ENCODE results near the gene WDR46. TPM values are rescaled to one million over a fixed set of nuclear protein-coding genes. Genes with fewer than 3 reads are reported as not detected.
A peak's percentile ranks its signal among the peaks of the same experiment; 100 is the strongest.

WDR46 gene, protein sequence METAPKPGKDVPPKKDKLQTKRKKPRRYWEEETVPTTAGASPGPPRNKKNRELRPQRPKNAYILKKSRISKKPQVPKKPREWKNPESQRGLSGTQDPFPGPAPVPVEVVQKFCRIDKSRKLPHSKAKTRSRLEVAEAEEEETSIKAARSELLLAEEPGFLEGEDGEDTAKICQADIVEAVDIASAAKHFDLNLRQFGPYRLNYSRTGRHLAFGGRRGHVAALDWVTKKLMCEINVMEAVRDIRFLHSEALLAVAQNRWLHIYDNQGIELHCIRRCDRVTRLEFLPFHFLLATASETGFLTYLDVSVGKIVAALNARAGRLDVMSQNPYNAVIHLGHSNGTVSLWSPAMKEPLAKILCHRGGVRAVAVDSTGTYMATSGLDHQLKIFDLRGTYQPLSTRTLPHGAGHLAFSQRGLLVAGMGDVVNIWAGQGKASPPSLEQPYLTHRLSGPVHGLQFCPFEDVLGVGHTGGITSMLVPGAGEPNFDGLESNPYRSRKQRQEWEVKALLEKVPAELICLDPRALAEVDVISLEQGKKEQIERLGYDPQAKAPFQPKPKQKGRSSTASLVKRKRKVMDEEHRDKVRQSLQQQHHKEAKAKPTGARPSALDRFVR
- 66.9 and 71.2 TPM in 2 replicates for total RNA-seq
- 53.9 and 61.4 TPM in 2 replicates for polyA plus RNA-seq
- polyA plus RNA-seq (2011; cell fraction: cytosol; rRNA removed): 48.5 and 53.8 TPM in 2 replicates
- 142 and 147 TPM in 2 replicates for polyA plus RNA-seq (2011; cell fraction: nucleus; rRNA removed)
- polyA plus RNA-seq (2012): 45.7 and 54.4 TPM in 2 replicates
- polyA minus RNA-seq: 67.6 and 70.8 TPM in 2 replicates
- 59.2 TPM for polyA minus RNA-seq (2011; cell fraction: cytosol; rRNA and poly(A)+ RNA removed)
- 36.8 and 37.1 TPM in 2 replicates for polyA minus RNA-seq (2011; cell fraction: nucleus; rRNA and poly(A)+ RNA removed)
- Bru-seq, nascent RNA: percentile 67 among the genes with signal in this experiment
- percentile 89 among the genes with signal in this experiment for BruChase-seq, experiment 1, labeled RNA remaining after a 6-hour chase
- BruChase-seq, experiment 2, labeled RNA remaining after a 2-hour chase: percentile 76 among the genes with signal in this experiment
- long read RNA-seq, transcript WDR46-231 (15 exons, 2,358 nt): major isoform, 116 of 160 reads
- long read RNA-seq, partial matches to known transcripts: 18 of 160 reads
- long read RNA-seq, other reads (novel, unspliced or antisense): 26 of 160 reads

DNA sequence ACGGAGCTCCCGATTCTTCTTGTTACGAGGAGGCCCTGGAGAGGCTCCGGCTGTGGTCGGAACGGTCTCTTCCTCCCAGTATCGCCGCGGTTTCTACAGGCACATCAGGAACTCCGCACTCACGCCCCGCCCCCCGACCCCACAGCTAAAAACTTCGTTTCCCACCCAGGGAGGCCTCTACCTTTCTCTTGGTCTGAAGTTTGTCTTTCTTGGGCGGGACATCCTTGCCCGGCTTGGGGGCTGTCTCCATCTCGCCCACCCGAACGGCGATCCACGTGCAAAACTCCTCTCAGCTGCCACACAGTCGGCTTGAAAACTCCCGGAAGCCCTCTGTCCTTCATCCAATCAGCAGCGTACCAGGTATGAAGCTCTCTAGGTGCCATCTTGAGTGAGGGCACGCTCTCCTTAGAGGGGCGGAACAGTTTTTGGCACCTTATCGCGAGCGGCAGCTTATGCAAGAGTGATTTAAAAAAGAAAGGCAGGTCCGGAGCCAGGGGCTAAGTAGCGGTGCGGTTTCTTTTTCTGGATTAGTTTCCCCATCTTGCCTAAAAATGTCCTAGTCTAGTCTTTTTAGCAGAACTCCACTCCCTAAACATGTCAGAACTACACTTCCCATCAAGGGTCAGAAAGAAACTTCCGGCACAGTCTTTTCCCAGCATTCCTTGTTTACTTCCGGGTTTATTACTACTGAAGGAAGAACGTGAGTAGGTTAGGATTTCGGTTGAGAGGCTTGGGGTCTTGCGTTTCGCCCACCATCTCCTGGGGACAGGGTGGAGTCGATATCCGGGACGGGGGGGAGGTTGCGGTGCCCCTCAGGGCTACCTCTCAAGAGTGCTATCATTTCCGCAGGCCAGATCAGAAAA is at the start of gene WDR46, which contains the start of gene PFDN6:
Gene WDR46 (minus strand): TSS at position 319 of the 863 bp plus-strand sequence. CDS start 69 bp downstream, at position 250.
Gene PFDN6 (plus strand): TSS at position 681 of the 863 bp plus-strand sequence. CDS start 256 bp downstream, outside the sequence.
- H4K20me1 ChIP-seq (replicated peaks; ENCODE audit: control insufficient read depth, extremely low read depth, insufficient read depth, low read length): no peaks in the 10 kb centered on the region
- peaks cover 13% of the 10 kb centered on the region for H3K4me1 ChIP-seq (ENCODE audit: control insufficient read depth, extremely low read depth, insufficient read depth, low read length)
- POLR2A ChIA-PET: interaction anchor here (0.7 to 1.7 kb wide), 5 partner anchors 9 to 121 kb away, joined by 4 to 9 read pairs (median 5); partner anchors contain the start of genes B3GALT4, RPS18 and VPS52
- H2AFZ ChIP-seq (ENCODE audit: low read depth, low read length): peak within 1 kb of the TSS; percentile 48
- CTCF ChIA-PET: interaction anchor here (1.4 to 2.1 kb wide), 6 partner anchors 9 to 29 kb away, joined by 3 to 17 read pairs (median 6); partner anchors contain the start of genes B3GALT4, RGL2 and ZBTB22
- TF ChIP-seq, protein P1, sequence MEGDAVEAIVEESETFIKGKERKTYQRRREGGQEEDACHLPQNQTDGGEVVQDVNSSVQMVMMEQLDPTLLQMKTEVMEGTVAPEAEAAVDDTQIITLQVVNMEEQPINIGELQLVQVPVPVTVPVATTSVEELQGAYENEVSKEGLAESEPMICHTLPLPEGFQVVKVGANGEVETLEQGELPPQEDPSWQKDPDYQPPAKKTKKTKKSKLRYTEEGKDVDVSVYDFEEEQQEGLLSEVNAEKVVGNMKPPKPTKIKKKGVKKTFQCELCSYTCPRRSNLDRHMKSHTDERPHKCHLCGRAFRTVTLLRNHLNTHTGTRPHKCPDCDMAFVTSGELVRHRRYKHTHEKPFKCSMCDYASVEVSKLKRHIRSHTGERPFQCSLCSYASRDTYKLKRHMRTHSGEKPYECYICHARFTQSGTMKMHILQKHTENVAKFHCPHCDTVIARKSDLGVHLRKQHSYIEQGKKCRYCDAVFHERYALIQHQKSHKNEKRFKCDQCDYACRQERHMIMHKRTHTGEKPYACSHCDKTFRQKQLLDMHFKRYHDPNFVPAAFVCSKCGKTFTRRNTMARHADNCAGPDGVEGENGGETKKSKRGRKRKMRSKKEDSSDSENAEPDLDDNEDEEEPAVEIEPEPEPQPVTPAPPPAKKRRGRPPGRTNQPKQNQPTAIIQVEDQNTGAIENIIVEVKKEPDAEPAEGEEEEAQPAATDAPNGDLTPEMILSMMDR (IDR thresholded peaks at IDR 0.05; ENCODE audit: extremely low read depth in 1 of 2, insufficient read depth in 1 of 2, low read depth in 1 of 2, low read length in 2 of 2): no peak
- TF ChIP-seq EZH2 (IDR thresholded peaks at IDR 0.05; ENCODE audit: borderline replicate concordance, low read depth, low read length, severe bottlenecking) (no peak), POLR2A (IDR thresholded peaks at IDR 0.05; ENCODE audit: low read depth, low read length) (peak; percentile 81), JUN (IDR thresholded peaks at IDR 0.05; ENCODE audit: borderline replicate concordance, insufficient read depth, insufficient read length, low read depth) (no peak), FOS (IDR thresholded peaks at IDR 0.05; ENCODE audit: borderline replicate concordance, insufficient read depth, low read length) (no peak), GATA2 (IDR thresholded peaks at IDR 0.05; ENCODE audit: insufficient read depth, insufficient read length, low read depth, low read length) (no peak), POLR2AphosphoS5 (IDR thresholded peaks at IDR 0.05; ENCODE audit: insufficient read depth, low read depth, low read length) (peak; percentile 51), MYC (IDR thresholded peaks at IDR 0.05; ENCODE audit: low read depth, low read length) (no peak)
- TF ChIP-seq, protein P2, sequence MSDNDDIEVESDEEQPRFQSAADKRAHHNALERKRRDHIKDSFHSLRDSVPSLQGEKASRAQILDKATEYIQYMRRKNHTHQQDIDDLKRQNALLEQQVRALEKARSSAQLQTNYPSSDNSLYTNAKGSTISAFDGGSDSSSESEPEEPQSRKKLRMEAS (IDR thresholded peaks at IDR 0.05; ENCODE audit: insufficient read depth, insufficient read length): peak; percentile 69
- H3K79me2 ChIP-seq (ENCODE audit: control insufficient read depth, insufficient read depth, low read length): peaks cover 27% of the 10 kb centered on the region
- intact Hi-C loops (cut with micrococcal nuclease) (loop anchor here (1.0 kb wide), 2 partner anchors 10 to 18 kb away; partner anchors contain the start of gene VPS52), dilution Hi-C loops (cut with MboI; ENCODE audit: extremely low pct_ligation_motif_present, low sequenced_read_pairs) (no loop called here)
- peak within 1 kb of the TSS; percentile 59 to 96 (median 88) for H3K4me3 ChIP-seq (replicated peaks in 1 of 3; ENCODE audit: insufficient read depth in 1 of 3, low read depth in 1 of 3, low read length in 3 of 3)
- H3K9me1 ChIP-seq (replicated peaks; ENCODE audit: control insufficient read depth, extremely low read depth, insufficient read depth, low read length): no peaks in the 10 kb centered on the region
- peak within 1 kb of the TSS; percentile 16 for H3K27ac ChIP-seq (ENCODE audit: insufficient read depth, low read depth, low read length)
- H3K4me2 ChIP-seq (ENCODE audit: insufficient read depth, low read length): peak within 1 kb of the TSS; percentile 79
- BruUV-seq (replicated peaks): no TSS peak
- DNase-seq (ENCODE audit: low read depth, low spot score) (peak; percentile 96), FAIRE-seq (peak; percentile 94)
- no peaks in the 10 kb centered on the region for H3K9me3 ChIP-seq (replicated peaks; ENCODE audit: control insufficient read depth, insufficient read depth, low read length)
- H3K27me3 ChIP-seq (ENCODE audit: control insufficient read depth in 2 of 2, insufficient read depth in 2 of 2, low read length in 2 of 2): no peaks in the 10 kb centered on the region
- H3K36me3 ChIP-seq (ENCODE audit: control insufficient read depth in 2 of 2, extremely low read depth in 1 of 2, insufficient read depth in 2 of 2, low read length in 2 of 2): peaks cover 14 to 34% of the 10 kb centered on the region in 2 experiments
- H3K9ac ChIP-seq (replicated peaks; ENCODE audit: extremely low read depth, insufficient read depth, low read length): peak within 1 kb of the TSS; percentile 65
